Kidney (tissue), 14 donors: ENCODE data around the gene INPP5D. TPM values are rescaled to one million over a fixed set of nuclear protein-coding genes. Genes with fewer than 3 reads are reported as not detected.

Source experiments
- DNase-seq, 5 donors: peaks; one replicate each; pipeline ENCODE4 v3.0.0-alpha.2; 2013 to 2020
- FAIRE-seq: peaks from 2 replicates; lab custom pipeline; 2012; peaks lifted over from hg19 to GRCh38; lab: Jason Lieb, UNC
- H3K27ac ChIP-seq, 2 donors: one replicate each; pipeline ENCODE4 v1.7.0; 2013; ENCODE audit warnings: low read depth in 2 of 2, low read length in 2 of 2, inconsistent platforms in 1 of 2
- H3K27me3 ChIP-seq: one replicate; pipeline ENCODE4 v1.7.1; 2013; ENCODE audit warnings: low read length, inconsistent platforms; ENCODE audit not compliant: control insufficient read depth, insufficient read depth
- H3K36me3 ChIP-seq, 3 donors: one replicate each; pipeline versions ENCODE4 v1.7.0 to v1.7.1; 2013; ENCODE audit warnings: low read length in 3 of 3, control low read depth in 1 of 3, inconsistent platforms in 1 of 3; ENCODE audit not compliant: insufficient read depth in 3 of 3, control insufficient read depth in 2 of 3
- H3K4me1 ChIP-seq, 3 donors: one replicate each; pipeline versions ENCODE4 v1.7.0 to v1.7.1; 2013; ENCODE audit warnings: low read length in 3 of 3, inconsistent platforms in 1 of 3, low read depth in 1 of 3; ENCODE audit not compliant: control insufficient read depth in 2 of 3, insufficient read depth in 2 of 3
- H3K4me3 ChIP-seq, 3 donors: one replicate each; pipeline versions ENCODE4 v1.7.0 to v1.8.1; 2013; ENCODE audit warnings: low read length in 3 of 3, control low read depth in 1 of 3, inconsistent platforms in 1 of 3
- H3K9ac ChIP-seq, 3 donors: one replicate each; pipeline versions ENCODE4 v1.7.0 to v1.7.1; 2013; ENCODE audit warnings: low read length in 3 of 3, control low read depth in 1 of 3, inconsistent platforms in 1 of 3
- H3K9me3 ChIP-seq, 3 donors: one replicate each; pipeline versions ENCODE4 v1.7.0 to v1.7.1; 2013; ENCODE audit warnings: low read length in 3 of 3, control low read depth in 1 of 3, inconsistent platforms in 1 of 3; ENCODE audit not compliant: control insufficient read depth in 2 of 3, insufficient read depth in 1 of 3
- intact Hi-C: fragments of 100-400 bp; cut with DNase I; formaldehyde crosslinking; loops from one replicate; pipeline ENCODE4 v1.11.1; 2022
- polyA plus RNA-seq: library from polyadenylated mRNA; stranded (reverse); fragments of 350-450 nt; fragmentation: Illumina TruSeq; extraction: RNeasy Lipid Tissue Mini Kit (QIAGEN cat#74804); gene quantifications from one replicate; pipeline ENCODE4 v1.2.3, GENCODE V29; 2014; ENCODE audit warnings: low read depth, low replicate concordance; ENCODE audit not compliant: insufficient read depth
- total RNA-seq: library from RNA; stranded (reverse); fragmentation: NEBNext Ultra II Directional; extraction: Animal tissue kit (Norgen Biotek cat#: 25700); gene quantifications from one replicate; pipeline ENCODE4 v1.2.1, GENCODE V29; 2021
- TF ChIP-seq, protein P1 (sequence below): IDR thresholded peaks from 3 replicates; pipeline ENCODE4 v1.5.1; 2012; ENCODE audit warnings: mild to moderate bottlenecking, moderate library complexity, borderline replicate concordance; ENCODE audit not compliant: insufficient read depth; ENCODE audit errors: extremely low read depth
- donor health status: control.
- donor health status: control.
- donor health status: control.
- donor health status: control.
- donor health status: control.
- donor health status: DM: yes; HTN: yes; CAD: no.
- donor health status: Normal renal cell carcinoma (clear cell type).

INPP5D gene
- total and polyA plus RNA-seq, 2 donors from 2014 or later = 2.6 to 29.6 TPM

GRCh38 chr2:233130024-233130423, 69.9 kb downstream of the INPP5D start:
- DNase-seq (no peak), FAIRE-seq (no peak)
- H3K4me1 ChIP-seq = no peaks in the 10 kb centered on the region
- no peaks in the 10 kb centered on the region for H3K36me3 ChIP-seq
- no peak overlapping the region for H3K27ac ChIP-seq
- TF ChIP-seq, protein P1, sequence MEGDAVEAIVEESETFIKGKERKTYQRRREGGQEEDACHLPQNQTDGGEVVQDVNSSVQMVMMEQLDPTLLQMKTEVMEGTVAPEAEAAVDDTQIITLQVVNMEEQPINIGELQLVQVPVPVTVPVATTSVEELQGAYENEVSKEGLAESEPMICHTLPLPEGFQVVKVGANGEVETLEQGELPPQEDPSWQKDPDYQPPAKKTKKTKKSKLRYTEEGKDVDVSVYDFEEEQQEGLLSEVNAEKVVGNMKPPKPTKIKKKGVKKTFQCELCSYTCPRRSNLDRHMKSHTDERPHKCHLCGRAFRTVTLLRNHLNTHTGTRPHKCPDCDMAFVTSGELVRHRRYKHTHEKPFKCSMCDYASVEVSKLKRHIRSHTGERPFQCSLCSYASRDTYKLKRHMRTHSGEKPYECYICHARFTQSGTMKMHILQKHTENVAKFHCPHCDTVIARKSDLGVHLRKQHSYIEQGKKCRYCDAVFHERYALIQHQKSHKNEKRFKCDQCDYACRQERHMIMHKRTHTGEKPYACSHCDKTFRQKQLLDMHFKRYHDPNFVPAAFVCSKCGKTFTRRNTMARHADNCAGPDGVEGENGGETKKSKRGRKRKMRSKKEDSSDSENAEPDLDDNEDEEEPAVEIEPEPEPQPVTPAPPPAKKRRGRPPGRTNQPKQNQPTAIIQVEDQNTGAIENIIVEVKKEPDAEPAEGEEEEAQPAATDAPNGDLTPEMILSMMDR = no peak
- no peaks in the 10 kb centered on the region for H3K9me3 ChIP-seq
- H3K9ac ChIP-seq = no peak overlapping the region
- intact Hi-C loops = no loop called here
- no peak overlapping the region for H3K4me3 ChIP-seq
- no peaks in the 10 kb centered on the region for H3K27me3 ChIP-seq

DNA sequence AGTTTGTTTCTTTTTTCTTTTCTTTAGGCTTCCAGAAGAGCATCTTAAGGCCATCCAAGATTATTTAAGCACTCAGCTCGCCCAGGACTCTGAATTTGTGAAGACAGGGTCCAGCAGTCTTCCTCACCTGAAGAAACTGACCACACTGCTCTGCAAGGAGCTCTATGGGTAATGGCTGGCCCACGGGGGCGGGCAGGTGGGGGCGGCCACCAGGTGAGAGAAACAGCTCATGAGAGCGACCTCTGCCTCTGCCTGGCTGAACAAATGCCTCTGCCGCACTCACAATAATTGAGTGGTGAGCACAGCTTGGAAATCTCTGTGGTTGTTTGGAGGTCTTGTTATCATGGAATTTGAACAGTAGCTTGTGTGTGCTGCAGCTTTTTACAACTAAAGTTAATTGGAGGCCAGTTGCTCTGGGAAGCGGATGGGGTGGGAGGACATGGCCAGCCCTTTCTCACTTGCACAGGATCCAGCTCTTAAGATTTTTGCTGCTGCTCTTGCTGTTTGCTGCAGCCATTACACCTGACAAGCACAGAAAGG, 70.4 kb downstream of the INPP5D start:
- Histone ChIP-seq H3K9me3 (no peaks in the 10 kb centered on the region), H3K9ac (no peak overlapping the region), H3K27me3 (no peaks in the 10 kb centered on the region), H3K4me3 (no peak overlapping the region), H3K27ac (no peak overlapping the region), H3K4me1 (no peaks in the 10 kb centered on the region), H3K36me3 (no peaks in the 10 kb centered on the region)
- DNase-seq (peak in 1 of 5 donors; percentile 56), FAIRE-seq (no peak)
- intact Hi-C loops = no loop called here
- TF ChIP-seq, protein P1 = no peak

DNA sequence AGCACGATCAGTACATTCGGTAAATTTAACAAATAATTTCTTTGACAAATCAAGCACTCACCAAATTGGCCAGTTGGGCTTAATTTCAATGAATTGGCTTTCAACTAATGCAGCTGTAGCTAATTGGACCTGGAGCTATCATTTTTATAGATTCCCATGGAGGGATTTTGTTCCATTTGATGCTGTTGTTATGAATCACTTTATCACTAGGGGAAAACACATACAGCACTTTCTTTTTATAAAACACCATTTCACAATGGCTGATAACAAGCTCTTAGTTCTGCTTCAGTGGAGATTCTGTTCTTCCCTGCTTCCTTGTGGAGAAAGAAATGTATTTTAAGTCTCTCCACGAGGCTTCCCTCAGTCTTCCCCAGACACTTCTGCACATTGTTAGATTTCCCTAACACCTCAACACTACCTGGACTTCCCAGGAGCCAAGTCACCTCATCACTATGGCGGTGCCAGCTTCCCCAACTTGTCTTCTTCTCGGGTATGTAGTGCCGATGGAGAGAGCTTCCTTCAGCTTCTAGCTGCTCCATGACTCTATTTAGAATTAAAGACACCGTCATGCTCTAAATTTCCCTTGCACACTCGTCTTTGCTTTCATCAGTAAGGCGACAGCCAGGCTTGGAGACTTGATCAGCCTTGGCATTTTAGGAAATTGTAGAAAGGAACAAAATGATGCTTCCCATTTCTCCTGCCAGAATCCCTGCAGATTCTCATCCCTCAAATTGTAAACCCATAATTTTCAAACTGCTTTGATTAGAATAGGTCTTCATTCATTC, 72.0 kb downstream of the INPP5D start:
- intact Hi-C loops = no loop called here
- no peaks in the 10 kb centered on the region for H3K36me3 ChIP-seq
- FAIRE-seq (no peak), DNase-seq (no peak)
- no peaks in the 10 kb centered on the region for H3K27me3 ChIP-seq
- H3K27ac ChIP-seq = no peak overlapping the region
- no peaks in the 10 kb centered on the region for H3K4me1 ChIP-seq
- TF ChIP-seq, protein P1 = no peak
- no peak overlapping the region for H3K4me3 ChIP-seq
- peaks cover 0 to 3% (median 0%) of the 10 kb centered on the region in 3 donors for H3K9me3 ChIP-seq
- H3K9ac ChIP-seq = no peak overlapping the region
